H9 (cell line): ENCODE results near the gene HORMAD1. TPM values are rescaled to one million over a fixed set of nuclear protein-coding genes. Genes with fewer than 3 reads are reported as not detected.

Experiments used
- DNase-seq: peaks from one replicate; pipeline ENCODE4 v3.0.0-alpha.2; 2017
- H2AFZ ChIP-seq: one replicate; pipeline ENCODE4 v1.6.1; 2013; ENCODE audit warnings: mild to moderate bottlenecking, low read length, control low read depth, moderate library complexity
- H2AK5ac ChIP-seq: 2 replicates; pipeline ENCODE4 v1.6.1; 2013; ENCODE audit warnings: low read length, control low read depth, mixed read lengths; ENCODE audit not compliant: insufficient read length
- H2BK120ac ChIP-seq: one replicate; pipeline ENCODE4 v1.6.1; 2013; ENCODE audit warnings: low read depth, mild to moderate bottlenecking, low read length, control low read depth, inconsistent platforms; ENCODE audit not compliant: poor library complexity, severe bottlenecking
- H2BK12ac ChIP-seq: 2 replicates; pipeline ENCODE4 v1.6.1; 2013; ENCODE audit warnings: low read length, control low read depth, mixed read lengths, low read depth; ENCODE audit not compliant: insufficient read length
- H2BK15ac ChIP-seq: 2 replicates; pipeline ENCODE4 v1.6.1; 2013; ENCODE audit warnings: low read depth, low read length, control low read depth
- H2BK20ac ChIP-seq: one replicate; pipeline ENCODE4 v1.6.1; 2013; ENCODE audit warnings: low read depth, mild to moderate bottlenecking, low read length, control low read depth, inconsistent platforms; ENCODE audit not compliant: poor library complexity, severe bottlenecking
- H2BK5ac ChIP-seq: 2 replicates; pipeline ENCODE4 v1.6.1; 2013; ENCODE audit warnings: low read length, control low read depth, mixed read lengths; ENCODE audit not compliant: insufficient read length
- H3K14ac ChIP-seq: 2 replicates; pipeline ENCODE4 v1.6.1; 2013; ENCODE audit warnings: low read length, control low read depth; ENCODE audit not compliant: insufficient read depth
- H3K18ac ChIP-seq: 2 replicates; pipeline ENCODE4 v1.6.1; 2013; ENCODE audit warnings: low read depth, mild to moderate bottlenecking, mixed read lengths, low read length, control low read depth; ENCODE audit not compliant: insufficient read length
- H3K23ac ChIP-seq: 2 replicates; pipeline ENCODE4 v1.6.1; 2013; ENCODE audit warnings: low read length, control low read depth, mixed read lengths, low read depth; ENCODE audit not compliant: insufficient read length
- H3K23me2 ChIP-seq: 2 replicates; pipeline ENCODE4 v1.6.1; 2013; ENCODE audit warnings: low read depth, mild to moderate bottlenecking, mixed read lengths, low read length, control low read depth; ENCODE audit not compliant: insufficient read length, poor library complexity, severe bottlenecking
- H3K27ac ChIP-seq: 2 replicates; pipeline ENCODE4 v1.5.1; 2013; ENCODE audit warnings: low read length, control low read depth, mixed read lengths, low read depth; ENCODE audit not compliant: insufficient read length
- H3K27me3 ChIP-seq: 2 replicates; pipeline ENCODE4 v1.6.1; 2013; ENCODE audit warnings: low read length, control low read depth, inconsistent platforms; ENCODE audit not compliant: insufficient read depth
- H3K4ac ChIP-seq: 2 replicates; pipeline ENCODE4 v1.6.1; 2013; ENCODE audit warnings: low read depth, mild to moderate bottlenecking, control low read depth, inconsistent platforms, low read length, moderate library complexity
- H3K4me1 ChIP-seq: 2 replicates; pipeline ENCODE4 v1.6.1; 2013; ENCODE audit warnings: low read length, control low read depth, inconsistent platforms; ENCODE audit not compliant: insufficient read depth
- H3K4me2 ChIP-seq: 2 replicates; pipeline ENCODE4 v1.6.1; 2013; ENCODE audit warnings: low read length, control low read depth, mixed read lengths; ENCODE audit not compliant: insufficient read length, insufficient read depth
- H3K56ac ChIP-seq: 2 replicates; pipeline ENCODE4 v1.6.1; 2013; ENCODE audit warnings: low read depth, mild to moderate bottlenecking, mixed read lengths, low read length, control low read depth; ENCODE audit not compliant: insufficient read length
- H3K79me1 ChIP-seq: 2 replicates; pipeline ENCODE4 v1.6.1; 2013; ENCODE audit warnings: low read depth, mild to moderate bottlenecking, moderate library complexity, low read length, control low read depth, inconsistent platforms; ENCODE audit not compliant: insufficient read depth, poor library complexity, severe bottlenecking
- H3K79me2 ChIP-seq: 2 replicates; pipeline ENCODE4 v1.6.1; 2013; ENCODE audit warnings: low read length, control low read depth, inconsistent platforms; ENCODE audit not compliant: insufficient read depth
- H3K9ac ChIP-seq: 2 replicates; pipeline ENCODE4 v1.6.1; 2013; ENCODE audit warnings: low read length, control low read depth, mixed read lengths; ENCODE audit not compliant: insufficient read length; ENCODE audit errors: extremely low read depth
- H3K9me3 ChIP-seq: one replicate; pipeline ENCODE4 v1.6.1; 2013; ENCODE audit warnings: low read depth, low read length, inconsistent platforms; ENCODE audit not compliant: control insufficient read depth
- H3T11ph ChIP-seq: one replicate; pipeline ENCODE4 v1.6.1; 2013; ENCODE audit warnings: mild to moderate bottlenecking, low read length, control low read depth, inconsistent platforms
- H4K20me1 ChIP-seq: one replicate; pipeline ENCODE4 v1.6.1; 2013; ENCODE audit not compliant: control insufficient read depth, insufficient read length, insufficient read depth
- H4K5ac ChIP-seq: 2 replicates; pipeline ENCODE4 v1.6.1; 2013; ENCODE audit warnings: low read depth, mild to moderate bottlenecking, mixed read lengths, low read length, control low read depth; ENCODE audit not compliant: insufficient read length
- H4K8ac ChIP-seq: replicated peaks from 2 replicates; pipeline ENCODE4 v1.6.1; 2013; ENCODE audit warnings: low read length, control low read depth, mixed read lengths, low read depth; ENCODE audit not compliant: insufficient read length
- H4K91ac ChIP-seq: 2 replicates; pipeline ENCODE4 v1.6.1; 2013; ENCODE audit warnings: low read depth, mild to moderate bottlenecking, moderate library complexity, mixed read lengths, low read length, control low read depth; ENCODE audit not compliant: insufficient read length
- H3K27ac Mint-ChIP-seq, 3 experiments: 2 replicates in 2 of 3; 3 replicates in 1 of 3; pipeline ENCODE4 v1.8.0; 2020 to 2021; ENCODE audit warnings: mixed read lengths in 3 of 3, mild to moderate bottlenecking in 1 of 3, moderate library complexity in 1 of 3
- H3K27me3 Mint-ChIP-seq: 2 replicates; pipeline ENCODE4 v1.8.0; 2021; ENCODE audit warnings: low read depth, mild to moderate bottlenecking, moderate library complexity, mixed read lengths
- H3K36me3 Mint-ChIP-seq, 3 experiments: 2 replicates in 2 of 3; 3 replicates in 1 of 3; pipeline ENCODE4 v1.8.0; 2020 to 2021; ENCODE audit warnings: low read depth in 3 of 3, mixed read lengths in 3 of 3; ENCODE audit not compliant: insufficient read depth in 1 of 3
- H3K4me1 Mint-ChIP-seq, 2 experiments: 2 replicates each; pipeline ENCODE4 v1.8.0; 2020; ENCODE audit warnings: mixed read lengths in 2 of 2
- H3K4me3 Mint-ChIP-seq, 2 experiments: 2 replicates in 1 of 2; 3 replicates in 1 of 2; pipeline ENCODE4 v1.8.0; 2020 to 2021; ENCODE audit warnings: mild to moderate bottlenecking in 2 of 2, mixed read lengths in 2 of 2, moderate library complexity in 1 of 2
- H3K9me3 Mint-ChIP-seq, 2 experiments: 2 replicates in 1 of 2; 3 replicates in 1 of 2; pipeline ENCODE4 v1.8.0; 2020; ENCODE audit warnings: mild to moderate bottlenecking in 2 of 2, mixed read lengths in 2 of 2, moderate library complexity in 1 of 2
- WGBS: extraction: QIAGEN DNeasy Blood & Tissue Kit; methylation state at CpG from one replicate; pipeline ENCODE4 v1.1.7; 2013; ENCODE audit warnings: missing lambda C conversion rate, low lambda C conversion rate, mixed read lengths; ENCODE audit not compliant: insufficient read length; ENCODE audit errors: extremely low coverage; 5-methylcytosine and 5-hydroxymethylcytosine counted together
- total RNA-seq: library from RNA; stranded (reverse); gene quantifications from 2 replicates; pipeline ENCODE4 v1.2.1, GENCODE V29; 2021
- TF ChIP-seq, protein P1 (sequence below): fragments of 200-600 bp; sonication (generic); conservative IDR thresholded peaks from 3 replicates; pipeline ENCODE4 v1.8.0; 2021; ENCODE audit warnings: antibody characterized with exemption, mild to moderate bottlenecking

The HORMAD1 gene
- total RNA-seq, 1 experiment from 2014 or later = not detected

- Histone ChIP-seq H3K23me2 (no peaks in the 10 kb centered on the region), H3K4me1 (no peaks in the 10 kb centered on the region), H3K9me3 (no peaks in the 10 kb centered on the region), H3K56ac (no peak overlapping the region), H3K27me3 (peaks cover 2% of the 10 kb centered on the region; the same call in 1 of the 2 replicates), H4K8ac (no peak overlapping the region), H2AFZ (no peak overlapping the region), H2BK5ac (no peak overlapping the region), H2BK20ac (no peak overlapping the region), H2BK15ac (no peak overlapping the region), H3K79me1 (no peaks in the 10 kb centered on the region), H2AK5ac (no peak overlapping the region), H3T11ph (no peak overlapping the region), H2BK12ac (no peak overlapping the region), H3K27ac (no peak overlapping the region), H3K4ac (no peak overlapping the region), H3K23ac (no peak overlapping the region), H4K20me1 (no peaks in the 10 kb centered on the region), H3K9ac (no peak overlapping the region), H3K4me2 (no peak overlapping the region), H4K5ac (no peak overlapping the region), H2BK120ac (no peak overlapping the region), H4K91ac (no peak overlapping the region), H3K79me2 (no peaks in the 10 kb centered on the region), H3K14ac (no peak overlapping the region), H3K18ac (no peak overlapping the region)
- H3K9me3 Mint-ChIP-seq = no peaks in the 10 kb centered on the region
- H3K4me3 Mint-ChIP-seq = no peak overlapping the region
- WGBS = no CpG with 5 or more reads among the region's 8 CpGs
- TF ChIP-seq, protein P1, sequence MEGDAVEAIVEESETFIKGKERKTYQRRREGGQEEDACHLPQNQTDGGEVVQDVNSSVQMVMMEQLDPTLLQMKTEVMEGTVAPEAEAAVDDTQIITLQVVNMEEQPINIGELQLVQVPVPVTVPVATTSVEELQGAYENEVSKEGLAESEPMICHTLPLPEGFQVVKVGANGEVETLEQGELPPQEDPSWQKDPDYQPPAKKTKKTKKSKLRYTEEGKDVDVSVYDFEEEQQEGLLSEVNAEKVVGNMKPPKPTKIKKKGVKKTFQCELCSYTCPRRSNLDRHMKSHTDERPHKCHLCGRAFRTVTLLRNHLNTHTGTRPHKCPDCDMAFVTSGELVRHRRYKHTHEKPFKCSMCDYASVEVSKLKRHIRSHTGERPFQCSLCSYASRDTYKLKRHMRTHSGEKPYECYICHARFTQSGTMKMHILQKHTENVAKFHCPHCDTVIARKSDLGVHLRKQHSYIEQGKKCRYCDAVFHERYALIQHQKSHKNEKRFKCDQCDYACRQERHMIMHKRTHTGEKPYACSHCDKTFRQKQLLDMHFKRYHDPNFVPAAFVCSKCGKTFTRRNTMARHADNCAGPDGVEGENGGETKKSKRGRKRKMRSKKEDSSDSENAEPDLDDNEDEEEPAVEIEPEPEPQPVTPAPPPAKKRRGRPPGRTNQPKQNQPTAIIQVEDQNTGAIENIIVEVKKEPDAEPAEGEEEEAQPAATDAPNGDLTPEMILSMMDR = no peak
- H3K4me1 Mint-ChIP-seq = no peaks in the 10 kb centered on the region
- DNase-seq = no peak
- peak overlapping the region in 1 of 3 experiments; percentile 80; a peak in 1 of 7 replicates for H3K27ac Mint-ChIP-seq
- H3K36me3 Mint-ChIP-seq = no peaks in the 10 kb centered on the region
- H3K27me3 Mint-ChIP-seq = no peaks in the 10 kb centered on the region
Measured at GRCh38 chr1:150749720-150750311, 29.1 kb upstream of the HORMAD1 start.
